Measurements from ENCODE around the gene DHRS7B.

The DHRS7B gene

GRCh38 chr17:21146362-21147015 is 19.7 kb downstream of the DHRS7B start:
- in situ Hi-C loops (cut with MboI; ENCODE audit: low sequenced_read_pairs), result loop anchor here (25.0 kb wide), 1 partner anchor 316 kb away; no protein-coding TSS in a partner anchor

- in situ Hi-C loops (cut with MboI; ENCODE audit: low sequenced_read_pairs), result loop anchor here (25.0 kb wide), 1 partner anchor 313 kb away; no protein-coding TSS in a partner anchor
Measured at GRCh38 chr17:21149621-21150020, 22.9 kb downstream of the DHRS7B start.

- in situ Hi-C loops (cut with MboI; ENCODE audit: low sequenced_read_pairs), result no loop called here
Measured at GRCh38 chr17:21152731-21153130, 26.0 kb downstream of the DHRS7B start.

- in situ Hi-C loops (cut with MboI; ENCODE audit: low sequenced_read_pairs), result no loop called here
Measured at GRCh38 chr17:21157586-21158370, 31.0 kb downstream of the DHRS7B start.

GRCh38 chr17:21160401-21160800 is 33.6 kb downstream of the DHRS7B start:
- in situ Hi-C loops (cut with MboI; ENCODE audit: low sequenced_read_pairs), result no loop called here

- in situ Hi-C loops (cut with MboI; ENCODE audit: low sequenced_read_pairs), result no loop called here
Measured at GRCh38 chr17:21161498-21162393, 35.0 kb downstream of the DHRS7B start.

- in situ Hi-C loops (cut with MboI; ENCODE audit: low sequenced_read_pairs), result no loop called here
Measured at GRCh38 chr17:21162394-21162775, 35.6 kb downstream of the DHRS7B start.

- in situ Hi-C loops (cut with MboI; ENCODE audit: low sequenced_read_pairs), result no loop called here
Measured at GRCh38 chr17:21163101-21163500, 36.3 kb downstream of the DHRS7B start.

GRCh38 chr17:21164216-21164615 is 37.5 kb downstream of the DHRS7B start:
- in situ Hi-C loops (cut with MboI; ENCODE audit: low sequenced_read_pairs), result no loop called here

- in situ Hi-C loops (cut with MboI; ENCODE audit: low sequenced_read_pairs), result no loop called here
Measured at GRCh38 chr17:21164620-21165019, 37.9 kb downstream of the DHRS7B start.

- in situ Hi-C loops (cut with MboI; ENCODE audit: low sequenced_read_pairs), result no loop called here
Measured at GRCh38 chr17:21165922-21166594, 39.3 kb downstream of the DHRS7B start.

GRCh38 chr17:21166595-21167210 is 39.9 kb downstream of the DHRS7B start:
- in situ Hi-C loops (cut with MboI; ENCODE audit: low sequenced_read_pairs), result no loop called here

GRCh38 chr17:21167303-21167702 is 40.5 kb downstream of the DHRS7B start:
- in situ Hi-C loops (cut with MboI; ENCODE audit: low sequenced_read_pairs), result no loop called here

- in situ Hi-C loops (cut with MboI; ENCODE audit: low sequenced_read_pairs), result no loop called here
Measured at GRCh38 chr17:21168555-21168865, 41.7 kb downstream of the DHRS7B start.

GRCh38 chr17:21169496-21169895 is 42.7 kb downstream of the DHRS7B start:
- in situ Hi-C loops (cut with MboI; ENCODE audit: low sequenced_read_pairs), result no loop called here

GRCh38 chr17:21170809-21171208 is 44.0 kb downstream of the DHRS7B start:
- in situ Hi-C loops (cut with MboI; ENCODE audit: low sequenced_read_pairs), result no loop called here

- in situ Hi-C loops (cut with MboI; ENCODE audit: low sequenced_read_pairs), result no loop called here
Measured at GRCh38 chr17:21171309-21171922, 44.7 kb downstream of the DHRS7B start.

- in situ Hi-C loops (cut with MboI; ENCODE audit: low sequenced_read_pairs), result no loop called here
Measured at GRCh38 chr17:21171970-21172510, 45.3 kb downstream of the DHRS7B start.

GRCh38 chr17:21172846-21173245 is 46.1 kb downstream of the DHRS7B start:
- in situ Hi-C loops (cut with MboI; ENCODE audit: low sequenced_read_pairs), result no loop called here

GRCh38 chr17:21173543-21173942 is 46.8 kb downstream of the DHRS7B start:
- in situ Hi-C loops (cut with MboI; ENCODE audit: low sequenced_read_pairs), result no loop called here

Data from HL-60/S4 treated with retinoic acid at 250 ng/mL for 4 days and 3 days (cell line).